SK-N-SH treated with all-trans-retinoic acid at 6 μM for 48 hours (cell line): Measurements from ENCODE around the gene PRKAA2.

Source experiments
- ATAC-seq: fragments of 200-7000 bp; cut with Tn5 transposase; 3 replicates; pipeline ENCODE4 v1.9.1; 2020; ENCODE audit warnings: mild to moderate bottlenecking, moderate library complexity
- ARNTL ChIP-seq: fragments of 450-650 bp; formaldehyde crosslinking; IDR thresholded peaks from 2 replicates; pipeline ENCODE4 v1.5.0; 2020; ENCODE audit warnings: low read depth, mild to moderate bottlenecking, moderate library complexity, borderline replicate concordance
- BACH2 ChIP-seq: fragments of 250-450 bp; sonication (Bioruptor Pico); IDR thresholded peaks from 2 replicates; pipeline ENCODE4 v1.9.0; 2021; ENCODE audit warnings: mild to moderate bottlenecking, borderline replicate concordance
- CREB5 ChIP-seq: fragments of 250-450 bp; sonication (Bioruptor Pico); IDR thresholded peaks from 2 replicates; pipeline ENCODE4 v1.5.1; 2020; ENCODE audit warnings: low read depth, mild to moderate bottlenecking, moderate library complexity
- CSDC2 ChIP-seq: fragments of 250-450 bp; sonication (Bioruptor Pico); IDR thresholded peaks from 2 replicates; pipeline ENCODE4 v1.5.0; 2020; ENCODE audit warnings: mild to moderate bottlenecking, moderate library complexity
- CSRNP3 ChIP-seq: fragments of 250-450 bp; sonication (Bioruptor Pico); IDR thresholded peaks from 2 replicates; pipeline ENCODE4 v1.5.1; 2021; ENCODE audit warnings: mild to moderate bottlenecking, moderate library complexity
- GLIS3 ChIP-seq: fragments of 250-450 bp; sonication (Bioruptor Pico); IDR thresholded peaks from 2 replicates; pipeline ENCODE4 v1.5.0; 2020; ENCODE audit warnings: mild to moderate bottlenecking, moderate library complexity
- ISL1 ChIP-seq: fragments of 250-450 bp; sonication (Bioruptor Pico); IDR thresholded peaks from 2 replicates; pipeline ENCODE4 v2.1.2; 2022; ENCODE audit warnings: mild to moderate bottlenecking, moderate library complexity
- OSR1 ChIP-seq: fragments of 250-450 bp; sonication (Bioruptor Pico); IDR thresholded peaks from 2 replicates; pipeline ENCODE4 v1.8.0; 2022; ENCODE audit warnings: moderate library complexity, mild to moderate bottlenecking, inconsistent platforms
- PATZ1 ChIP-seq: fragments of 250-450 bp; sonication (Bioruptor Pico); IDR thresholded peaks from 2 replicates; pipeline ENCODE4 v1.8.0; 2020; ENCODE audit warnings: mild to moderate bottlenecking, moderate library complexity, borderline replicate concordance
- POU6F1 ChIP-seq: fragments of 250-450 bp; sonication (Bioruptor Pico); IDR thresholded peaks from 2 replicates; pipeline ENCODE4 v1.8.0; 2021; ENCODE audit warnings: low read depth, mild to moderate bottlenecking, moderate library complexity, borderline replicate concordance
- PPARA ChIP-seq: fragments of 250-450 bp; sonication (Bioruptor Pico); IDR thresholded peaks from 2 replicates; pipeline ENCODE4 v1.5.0; 2020; ENCODE audit warnings: mild to moderate bottlenecking, borderline replicate concordance
- RARB ChIP-seq: fragments of 250-450 bp; sonication (Bioruptor Pico); IDR thresholded peaks from 2 replicates; pipeline ENCODE4 v1.8.0; 2021; ENCODE audit warnings: mild to moderate bottlenecking, moderate library complexity
- SNAI2 ChIP-seq: fragments of 250-450 bp; sonication (Bioruptor Pico); IDR thresholded peaks from 2 replicates; pipeline ENCODE4 v1.5.0; 2020; ENCODE audit warnings: mild to moderate bottlenecking, moderate library complexity
- TCF4 ChIP-seq: fragments of 250-450 bp; sonication (Bioruptor Pico); IDR thresholded peaks from 2 replicates; pipeline ENCODE4 v1.8.0; 2021; ENCODE audit warnings: mild to moderate bottlenecking, moderate library complexity, borderline replicate concordance
- TOX ChIP-seq: fragments of 250-450 bp; sonication (Bioruptor Pico); IDR thresholded peaks from 2 replicates; pipeline ENCODE4 v1.8.0; 2021; ENCODE audit warnings: mild to moderate bottlenecking, moderate library complexity, borderline replicate concordance
- TSHZ2 ChIP-seq: fragments of 250-450 bp; sonication (Bioruptor Pico); IDR thresholded peaks from 2 replicates; pipeline ENCODE4 v1.5.0; 2020; ENCODE audit warnings: mild to moderate bottlenecking, moderate library complexity
- ZC3H10 ChIP-seq: fragments of 250-450 bp; sonication (Bioruptor Pico); IDR thresholded peaks from 2 replicates; pipeline ENCODE4 v1.5.1; 2021; ENCODE audit warnings: mild to moderate bottlenecking, moderate library complexity
- ZFP3 ChIP-seq: fragments of 250-450 bp; sonication (Bioruptor Pico); IDR thresholded peaks from 2 replicates; pipeline ENCODE4 v1.5.0; 2020; ENCODE audit warnings: mild to moderate bottlenecking, moderate library complexity
- ZFP30 ChIP-seq: fragments of 450-650 bp; formaldehyde crosslinking; IDR thresholded peaks from 2 replicates; pipeline ENCODE4 v1.5.0; 2022; ENCODE audit warnings: mild to moderate bottlenecking, moderate library complexity
- ZNF565 ChIP-seq: fragments of 450-650 bp; formaldehyde crosslinking; conservative IDR thresholded peaks from 2 replicates; pipeline ENCODE4 v1.5.0; 2020; ENCODE audit warnings: low read depth, mild to moderate bottlenecking, moderate library complexity
- ZNF70 ChIP-seq: fragments of 450-650 bp; formaldehyde crosslinking; IDR thresholded peaks from 2 replicates; pipeline ENCODE4 v1.5.0; 2020; ENCODE audit warnings: mild to moderate bottlenecking, moderate library complexity
- ZNF8 ChIP-seq: fragments of 450-650 bp; formaldehyde crosslinking; IDR thresholded peaks from 2 replicates; pipeline ENCODE4 v1.5.0; 2020; ENCODE audit warnings: mild to moderate bottlenecking, moderate library complexity

PRKAA2 gene

GRCh38 chr1:56726706-56727105, 81.6 kb downstream of the PRKAA2 start:
- no peak for ATAC-seq
- TF ChIP-seq CSDC2: no peak
- TF ChIP-seq ZFP3: no peak
- no peak for TF ChIP-seq PPARA
- no peak for TF ChIP-seq ARNTL (CRISPR knock-in tag)
- no peak for TF ChIP-seq TCF4 (CRISPR knock-in tag)
- TF ChIP-seq TOX: no peak
- no peak for TF ChIP-seq CREB5

- ATAC-seq: no peak
- TF ChIP-seq ZNF8 (CRISPR knock-in tag) (no peak), CSDC2 (no peak), ZNF565 (no peak), OSR1 (CRISPR knock-in tag) (no peak), ZFP3 (no peak), SNAI2 (CRISPR knock-in tag) (no peak), POU6F1 (CRISPR knock-in tag) (no peak), CSRNP3 (CRISPR knock-in tag) (no peak), TCF4 (CRISPR knock-in tag) (no peak), ZFP30 (no peak), RARB (no peak), PPARA (no peak), TSHZ2 (CRISPR knock-in tag) (no peak), ISL1 (CRISPR knock-in tag) (no peak), PATZ1 (no peak), CREB5 (no peak), TOX (no peak), ZC3H10 (CRISPR knock-in tag) (no peak), BACH2 (CRISPR knock-in tag) (no peak), GLIS3 (CRISPR knock-in tag) (no peak)
Observed at GRCh38 chr1:56728964-56729363, 83.8 kb downstream of the PRKAA2 start.

- ATAC-seq: no peak
- TF ChIP-seq CREB5 (no peak), PPARA (no peak), ARNTL (CRISPR knock-in tag) (no peak), PATZ1 (no peak), CSRNP3 (CRISPR knock-in tag) (no peak), ZFP30 (no peak), CSDC2 (no peak), OSR1 (CRISPR knock-in tag) (no peak), ZNF565 (no peak), ISL1 (CRISPR knock-in tag) (no peak), SNAI2 (CRISPR knock-in tag) (no peak), TOX (no peak), ZNF70 (CRISPR knock-in tag) (no peak), TCF4 (CRISPR knock-in tag) (no peak), BACH2 (CRISPR knock-in tag) (no peak)
Observed at GRCh38 chr1:56745231-56745630, 100.1 kb downstream of the PRKAA2 start.
